ENCODE results near the gene TYW1.
"Not testable (repeated sequence)": the region's sequence is repeated elsewhere in the genome, so short reads cannot be mapped to it uniquely, and the experiment has no call there.

DNA sequence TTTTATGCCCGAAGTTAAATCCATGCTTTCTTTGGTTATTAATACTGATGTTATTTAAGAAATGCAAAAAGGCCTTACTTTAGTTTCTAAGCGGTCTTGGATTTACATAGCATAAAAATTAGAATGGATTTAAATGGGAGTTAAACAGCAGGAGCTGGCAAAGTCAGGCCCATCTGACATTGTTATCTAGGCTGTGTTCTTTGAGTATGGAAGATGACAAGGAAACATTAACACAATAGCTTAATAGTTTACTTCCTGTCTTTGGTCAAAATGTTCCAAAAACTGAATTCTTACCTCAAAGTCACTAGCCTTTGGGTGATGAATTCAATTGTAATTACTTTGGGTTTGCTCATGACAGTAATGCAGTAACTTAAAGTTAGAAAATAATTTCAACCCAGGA lies 123.9 kb downstream of the TYW1 start:
- TF ChIP-seq, protein P1, sequence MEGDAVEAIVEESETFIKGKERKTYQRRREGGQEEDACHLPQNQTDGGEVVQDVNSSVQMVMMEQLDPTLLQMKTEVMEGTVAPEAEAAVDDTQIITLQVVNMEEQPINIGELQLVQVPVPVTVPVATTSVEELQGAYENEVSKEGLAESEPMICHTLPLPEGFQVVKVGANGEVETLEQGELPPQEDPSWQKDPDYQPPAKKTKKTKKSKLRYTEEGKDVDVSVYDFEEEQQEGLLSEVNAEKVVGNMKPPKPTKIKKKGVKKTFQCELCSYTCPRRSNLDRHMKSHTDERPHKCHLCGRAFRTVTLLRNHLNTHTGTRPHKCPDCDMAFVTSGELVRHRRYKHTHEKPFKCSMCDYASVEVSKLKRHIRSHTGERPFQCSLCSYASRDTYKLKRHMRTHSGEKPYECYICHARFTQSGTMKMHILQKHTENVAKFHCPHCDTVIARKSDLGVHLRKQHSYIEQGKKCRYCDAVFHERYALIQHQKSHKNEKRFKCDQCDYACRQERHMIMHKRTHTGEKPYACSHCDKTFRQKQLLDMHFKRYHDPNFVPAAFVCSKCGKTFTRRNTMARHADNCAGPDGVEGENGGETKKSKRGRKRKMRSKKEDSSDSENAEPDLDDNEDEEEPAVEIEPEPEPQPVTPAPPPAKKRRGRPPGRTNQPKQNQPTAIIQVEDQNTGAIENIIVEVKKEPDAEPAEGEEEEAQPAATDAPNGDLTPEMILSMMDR (conservative IDR thresholded peaks at IDR 0.05) = not testable (repeated sequence)
- not testable (repeated sequence) for TF ChIP-seq EZH2 (IDR thresholded peaks at IDR 0.05; ENCODE audit: low read depth)
